Mesendoderm (in vitro differentiated cells): ENCODE data around the gene PRDM11.

ENCODE experiments used
- DNase-seq: peaks from one replicate; pipeline ENCODE4 v3.0.0; 2013
- H2AK5ac ChIP-seq: 2 replicates; pipeline ENCODE4 v1.6.1; 2013; ENCODE audit warnings: low read length, inconsistent platforms
- H2BK120ac ChIP-seq: 2 replicates; pipeline ENCODE4 v1.6.1; 2013; ENCODE audit warnings: low read depth, mild to moderate bottlenecking, low read length, moderate library complexity, mixed read lengths
- H2BK15ac ChIP-seq: replicated peaks from 2 replicates; pipeline ENCODE4 v1.6.1; 2013; ENCODE audit warnings: low read depth, mild to moderate bottlenecking, moderate library complexity
- H2BK5ac ChIP-seq: 2 replicates; pipeline ENCODE4 v1.6.1; 2013; ENCODE audit warnings: low read length, inconsistent platforms
- H3K18ac ChIP-seq: 2 replicates; pipeline ENCODE4 v1.6.1; 2013; ENCODE audit warnings: mild to moderate bottlenecking, low read length, mixed read lengths
- H3K23ac ChIP-seq: one replicate; pipeline ENCODE4 v1.6.1; 2013; ENCODE audit warnings: low read length
- H3K27ac ChIP-seq: 2 replicates; pipeline ENCODE4 v1.5.1; 2013; ENCODE audit warnings: low read depth, mild to moderate bottlenecking, inconsistent platforms, low read length, moderate library complexity
- H3K27me3 ChIP-seq: 2 replicates; pipeline ENCODE4 v1.6.1; 2013; ENCODE audit warnings: low read length, control low read depth, mild to moderate bottlenecking, inconsistent platforms; ENCODE audit not compliant: insufficient read depth, poor library complexity
- H3K36me3 ChIP-seq: 2 replicates; pipeline ENCODE4 v1.6.1; 2013; ENCODE audit warnings: low read length, inconsistent platforms; ENCODE audit not compliant: control insufficient read depth, insufficient read depth
- H3K4ac ChIP-seq: one replicate; pipeline ENCODE4 v1.6.1; 2013; ENCODE audit warnings: low read depth, mild to moderate bottlenecking, low read length, moderate library complexity
- H3K4me1 ChIP-seq: 2 replicates; pipeline ENCODE4 v1.6.1; 2013; ENCODE audit warnings: low read depth, low read length, inconsistent platforms; ENCODE audit not compliant: control insufficient read depth
- H3K4me2 ChIP-seq: 2 replicates; pipeline ENCODE4 v1.6.1; 2013; ENCODE audit warnings: low read length
- H3K4me3 ChIP-seq: 2 replicates; pipeline ENCODE4 v1.5.1; 2013; ENCODE audit warnings: mild to moderate bottlenecking, low read length
- H3K56ac ChIP-seq: one replicate; pipeline ENCODE4 v1.6.1; 2013; ENCODE audit warnings: low read length
- H3K79me1 ChIP-seq: 2 replicates; pipeline ENCODE4 v1.6.1; 2013; ENCODE audit warnings: low read length, inconsistent platforms
- H3K79me2 ChIP-seq: 2 replicates; pipeline ENCODE4 v1.6.1; 2013; ENCODE audit warnings: mild to moderate bottlenecking, low read length; ENCODE audit not compliant: control insufficient read depth, insufficient read depth
- H3K9ac ChIP-seq: 2 replicates; pipeline ENCODE4 v1.6.1; 2013; ENCODE audit warnings: low read length, inconsistent platforms
- H4K5ac ChIP-seq: one replicate; pipeline ENCODE4 v1.6.1; 2013; ENCODE audit warnings: low read length
- H4K8ac ChIP-seq: one replicate; pipeline ENCODE4 v1.6.1; 2013; ENCODE audit warnings: low read depth, mild to moderate bottlenecking, control low read depth, low read length, moderate library complexity
- WGBS: extraction: QIAGEN DNeasy Blood & Tissue Kit; methylation state at CpG from one replicate; pipeline ENCODE4 v1.1.7; 2013; ENCODE audit warnings: low lambda C conversion rate, missing lambda C conversion rate; ENCODE audit not compliant: insufficient coverage; ENCODE audit errors: extremely low coverage; 5-methylcytosine and 5-hydroxymethylcytosine counted together

PRDM11 gene

DNA sequence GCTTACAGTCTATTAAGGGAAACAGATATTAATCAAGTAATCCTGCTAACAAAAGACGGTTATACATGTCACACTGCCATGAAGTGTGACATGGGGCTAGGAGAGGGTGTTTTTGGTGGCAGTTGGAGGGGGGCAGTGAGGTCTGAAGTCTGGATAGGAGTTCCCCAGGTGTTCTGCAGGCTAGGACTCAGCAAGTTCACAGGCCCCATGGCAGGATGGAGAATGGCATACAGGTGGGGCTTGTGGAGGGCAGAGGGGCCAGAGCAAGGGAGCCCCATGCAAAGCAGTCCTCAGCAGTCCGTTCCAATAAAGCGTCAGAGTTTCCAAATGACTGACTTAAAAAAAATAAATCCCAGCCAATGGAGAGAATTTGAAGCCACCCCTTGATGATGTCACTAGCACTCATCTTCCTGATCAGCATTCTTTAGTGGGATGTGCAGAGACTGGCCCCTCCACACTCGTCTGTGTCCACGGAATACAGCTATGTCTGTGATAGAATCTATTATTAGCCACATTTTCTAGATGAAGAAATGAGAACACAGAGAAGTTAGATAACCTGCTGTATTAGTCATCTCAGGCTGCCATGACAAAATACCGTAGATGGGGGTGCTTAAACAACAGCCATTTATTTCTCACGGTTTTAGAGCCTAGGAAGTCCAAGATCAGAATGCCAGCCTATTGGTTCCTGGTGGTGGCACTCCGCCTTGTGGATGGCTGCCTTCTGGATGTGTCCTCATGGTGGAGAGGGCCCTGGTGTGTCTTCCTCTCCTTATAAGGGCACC is 32.6 kb downstream of the PRDM11 start:
- peaks cover 5% of the 10 kb centered on the region for H3K4me1 ChIP-seq
- no peak overlapping the region for H4K8ac ChIP-seq
- DNase-seq: peak; percentile 25
- H3K56ac ChIP-seq: no peak overlapping the region
- H3K4me2 ChIP-seq: no peak overlapping the region
- H3K27me3 ChIP-seq: no peaks in the 10 kb centered on the region
- H3K9ac ChIP-seq: no peak overlapping the region
- H2AK5ac ChIP-seq: no peak overlapping the region
- H3K36me3 ChIP-seq: no peaks in the 10 kb centered on the region
- no peaks in the 10 kb centered on the region for H3K79me1 ChIP-seq
- H4K5ac ChIP-seq: no peak overlapping the region
- H3K23ac ChIP-seq: no peak overlapping the region
- WGBS: no CpG with 5 or more reads among the region's 8 CpGs
- H3K79me2 ChIP-seq: no peaks in the 10 kb centered on the region
- H3K4ac ChIP-seq: no peak overlapping the region
- H3K4me3 ChIP-seq: no peak overlapping the region
- no peak overlapping the region for H2BK120ac ChIP-seq
- H3K18ac ChIP-seq: no peak overlapping the region
- H2BK5ac ChIP-seq: no peak overlapping the region
- no peak overlapping the region for H2BK15ac ChIP-seq
- no peak overlapping the region for H3K27ac ChIP-seq

DNA sequence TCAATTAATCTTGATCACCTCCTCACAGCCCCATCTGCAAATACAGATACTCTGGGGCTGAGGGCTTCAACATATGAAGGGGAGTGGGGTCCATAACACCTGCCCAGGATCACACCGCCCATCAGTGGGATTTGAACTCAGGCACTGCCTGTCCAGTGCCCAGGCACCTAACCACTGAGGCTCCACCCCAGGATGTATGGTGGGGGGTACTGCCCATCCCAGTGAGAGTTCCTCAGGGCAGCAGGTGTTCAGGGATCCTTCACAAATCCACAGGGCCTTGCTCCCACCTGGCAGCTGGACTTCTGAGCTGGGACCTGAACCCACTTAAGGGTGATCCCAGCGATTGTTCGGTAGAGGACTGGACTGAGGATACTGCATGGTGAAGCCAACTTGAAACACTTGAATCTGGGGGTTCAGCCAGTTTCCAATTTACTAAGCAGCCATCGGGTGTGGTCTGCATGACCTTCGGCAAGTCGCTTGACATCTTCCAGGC is 33.3 kb downstream of the PRDM11 start:
- no peaks in the 10 kb centered on the region for H3K79me2 ChIP-seq
- H3K79me1 ChIP-seq: no peaks in the 10 kb centered on the region
- H3K27me3 ChIP-seq: no peaks in the 10 kb centered on the region
- peak overlapping the region; percentile 76 for H3K56ac ChIP-seq
- H3K18ac ChIP-seq: no peak overlapping the region
- H2BK15ac ChIP-seq: no peak overlapping the region
- no peak overlapping the region for H4K8ac ChIP-seq
- no peak overlapping the region for H3K27ac ChIP-seq
- WGBS: no CpG with 5 or more reads among the region's 6 CpGs
- H3K4ac ChIP-seq: no peak overlapping the region
- no peaks in the 10 kb centered on the region for H3K36me3 ChIP-seq
- H3K4me1 ChIP-seq: peaks cover 7% of the 10 kb centered on the region
- no peak overlapping the region for H3K4me3 ChIP-seq
- DNase-seq: no peak
- no peak overlapping the region for H3K23ac ChIP-seq
- peak overlapping the region; percentile 48 for H3K4me2 ChIP-seq
- H2AK5ac ChIP-seq: peak overlapping the region; percentile 69
- H4K5ac ChIP-seq: no peak overlapping the region
- peak overlapping the region; percentile 57 for H3K9ac ChIP-seq
- H2BK5ac ChIP-seq: no peak overlapping the region
- no peak overlapping the region for H2BK120ac ChIP-seq

DNA sequence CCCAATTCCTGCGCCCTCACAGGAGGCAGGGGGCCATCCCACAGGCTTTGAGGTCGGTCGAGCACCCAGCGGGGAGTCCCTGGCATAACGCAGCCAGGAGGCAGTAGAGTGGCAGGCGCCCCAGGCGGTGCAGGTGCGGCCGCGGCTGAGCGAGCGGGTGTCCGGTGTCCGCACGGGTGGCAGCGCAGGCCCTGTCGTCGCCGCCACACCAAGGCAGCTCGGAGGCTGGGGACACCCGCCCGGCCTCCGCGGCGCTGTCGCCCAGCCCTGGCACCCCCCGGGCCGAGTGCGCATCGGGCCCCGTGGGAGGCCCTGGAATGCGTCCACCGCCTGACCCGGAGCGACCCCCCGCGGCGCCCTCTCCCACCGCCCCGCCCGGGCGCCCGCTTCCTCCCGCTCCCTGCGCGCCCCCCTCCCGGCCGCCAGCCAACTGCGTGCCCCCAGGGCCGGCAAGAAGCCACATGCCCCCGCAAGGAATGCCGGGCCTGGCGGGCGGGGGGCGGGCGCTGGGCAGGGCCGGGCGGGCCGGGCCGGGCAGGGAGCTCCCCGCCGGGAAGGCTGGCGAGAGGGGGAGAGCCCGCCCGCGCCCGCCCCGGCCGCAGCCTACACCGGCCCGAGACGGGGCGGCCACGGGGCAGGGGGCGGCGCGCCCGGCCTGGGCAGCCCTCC is 33.9 kb downstream of the PRDM11 start:
- Histone ChIP-seq H3K56ac (peak overlapping the region; percentile 80), H3K36me3 (no peaks in the 10 kb centered on the region), H3K79me1 (no peaks in the 10 kb centered on the region), H4K5ac (no peak overlapping the region), H3K4me1 (peaks cover 11% of the 10 kb centered on the region), H3K9ac (peak overlapping the region; percentile 60), H2BK120ac (no peak overlapping the region), H3K4me2 (peak overlapping the region; percentile 56), H3K18ac (peak overlapping the region; percentile 47), H3K27me3 (no peaks in the 10 kb centered on the region), H3K23ac (no peak overlapping the region), H2AK5ac (no peak overlapping the region), H2BK15ac (no peak overlapping the region), H3K4me3 (no peak overlapping the region), H3K79me2 (no peaks in the 10 kb centered on the region), H4K8ac (no peak overlapping the region), H3K27ac (no peak overlapping the region), H3K4ac (peak overlapping the region; percentile 41), H2BK5ac (no peak overlapping the region)
- peak; percentile 62 for DNase-seq
- no CpG with 5 or more reads among the region's 78 CpGs for WGBS

DNA sequence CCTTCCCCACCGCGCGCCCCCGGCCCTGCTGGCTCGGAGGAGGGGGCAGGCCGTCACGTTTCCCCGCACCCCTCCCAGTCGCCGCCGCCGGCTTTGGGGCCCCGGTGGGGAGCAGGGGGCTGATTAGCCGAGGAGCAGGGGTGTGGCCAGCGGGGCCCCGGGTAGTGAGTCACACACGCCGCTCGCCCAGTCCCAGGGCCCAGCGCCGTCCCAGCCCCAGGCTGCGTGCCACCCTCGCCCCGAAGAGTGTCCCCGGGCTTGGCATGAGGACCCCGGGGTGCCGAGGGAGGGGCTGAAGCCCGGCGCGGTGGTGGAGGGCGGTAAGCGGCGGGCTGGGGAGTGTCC is 34.4 kb downstream of the PRDM11 start:
- Histone ChIP-seq H3K27ac (no peak overlapping the region), H3K9ac (peak overlapping the region; percentile 60), H3K23ac (no peak overlapping the region), H3K27me3 (no peaks in the 10 kb centered on the region), H3K4me3 (no peak overlapping the region), H3K79me2 (no peaks in the 10 kb centered on the region), H3K4ac (peak overlapping the region; percentile 41), H3K4me2 (peak overlapping the region; percentile 56), H2AK5ac (no peak overlapping the region), H3K56ac (peak overlapping the region; percentile 80), H3K79me1 (no peaks in the 10 kb centered on the region), H4K5ac (no peak overlapping the region), H2BK15ac (no peak overlapping the region), H2BK5ac (no peak overlapping the region), H3K36me3 (no peaks in the 10 kb centered on the region), H4K8ac (no peak overlapping the region), H3K4me1 (peaks cover 16% of the 10 kb centered on the region), H2BK120ac (no peak overlapping the region), H3K18ac (peak overlapping the region; percentile 47)
- DNase-seq: peak; percentile 45
- no CpG with 5 or more reads among the region's 33 CpGs for WGBS

DNA sequence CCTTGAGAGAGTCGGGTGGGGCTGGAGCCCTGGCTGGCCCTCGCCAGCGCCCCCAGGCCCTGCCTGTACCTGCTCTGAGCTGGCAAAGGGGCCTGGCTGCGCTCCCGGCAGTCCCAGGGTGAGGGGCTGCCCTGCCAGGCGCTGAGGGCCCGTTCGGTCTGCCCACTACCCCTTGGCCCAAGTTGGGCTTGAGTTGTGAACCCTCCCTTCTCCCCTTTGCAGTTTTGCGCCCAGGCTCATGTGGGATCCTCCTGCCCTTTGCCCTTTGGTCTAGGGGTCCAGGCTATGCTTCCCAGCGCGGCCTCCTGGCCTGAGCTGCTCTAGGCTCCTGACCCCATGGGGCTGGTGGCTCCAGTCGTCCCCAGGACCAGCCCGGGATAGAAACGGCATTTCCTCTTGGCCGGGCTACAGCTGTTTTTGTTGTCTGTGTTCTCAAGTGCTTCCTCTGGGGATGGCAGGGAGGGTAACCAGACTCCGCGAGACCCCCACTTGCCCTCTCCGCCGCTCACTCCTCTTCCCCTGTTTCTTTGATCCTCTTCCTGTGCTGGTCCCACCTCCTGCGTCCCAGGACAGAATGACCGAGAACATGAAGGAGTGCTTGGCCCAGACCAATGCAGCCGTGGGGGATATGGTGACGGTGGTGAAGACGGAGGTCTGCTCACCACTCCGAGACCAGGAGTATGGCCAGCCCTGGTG is 34.9 kb downstream of the PRDM11 start:
- H3K4me3 ChIP-seq: no peak overlapping the region
- DNase-seq: peak; percentile 27

More for the DNA sequence above, 34.9 kb downstream of the PRDM11 start:
- H3K79me1 ChIP-seq: no peaks in the 10 kb centered on the region
- peak overlapping the region; percentile 56 for H3K4me2 ChIP-seq
- H3K27me3 ChIP-seq: no peaks in the 10 kb centered on the region
- peak overlapping the region; percentile 41 for H3K4ac ChIP-seq
- H3K36me3 ChIP-seq: no peaks in the 10 kb centered on the region
- H2AK5ac ChIP-seq: peak overlapping the region; percentile 74
- peak overlapping the region; percentile 60 for H3K9ac ChIP-seq
- H2BK5ac ChIP-seq: no peak overlapping the region
- no peak overlapping the region for H2BK120ac ChIP-seq
- peak overlapping the region; percentile 24 for H3K23ac ChIP-seq
- peaks cover 16% of the 10 kb centered on the region for H3K4me1 ChIP-seq
- peak overlapping the region; percentile 47 for H3K18ac ChIP-seq
- H4K5ac ChIP-seq: no peak overlapping the region
- no peaks in the 10 kb centered on the region for H3K79me2 ChIP-seq
- no CpG with 5 or more reads among the region's 25 CpGs for WGBS
- H4K8ac ChIP-seq: no peak overlapping the region
- H2BK15ac ChIP-seq: no peak overlapping the region
- H3K56ac ChIP-seq: peak overlapping the region; percentile 80
- H3K27ac ChIP-seq: no peak overlapping the region
